Mucosa of descending colon (tissue), 3 donors: ENCODE results near the gene TSEN2. TPM values are rescaled to one million over a fixed set of nuclear protein-coding genes. Genes with fewer than 3 reads are reported as not detected.

Source experiments
- ATAC-seq: fragments of 200-7000 bp; cut with Tn5 transposase; one replicate; pipeline ENCODE4 v1.9.1; 2020; ENCODE audit warnings: mild to moderate bottlenecking, moderate library complexity
- DNase-seq, 3 donors: peaks; one replicate each; pipeline ENCODE4 v3.0.0-alpha.2; 2020
- H3K36me3 ChIP-seq: fragments of 200-600 bp; one replicate; pipeline ENCODE4 v1.8.0; 2021; ENCODE audit warnings: low read depth, mild to moderate bottlenecking
- H3K4me1 ChIP-seq: fragments of 200-600 bp; one replicate; pipeline ENCODE4 v1.8.0; 2021; ENCODE audit warnings: low read depth, mild to moderate bottlenecking
- H3K4me3 ChIP-seq: fragments of 200-600 bp; one replicate; pipeline ENCODE4 v1.8.0; 2021; ENCODE audit warnings: mild to moderate bottlenecking
- H3K9me3 ChIP-seq: fragments of 200-600 bp; one replicate; pipeline ENCODE4 v1.8.0; 2021; ENCODE audit warnings: mild to moderate bottlenecking
- CTCF ChIP-seq: fragments of 200-600 bp; IDR thresholded peaks from one replicate; pipeline ENCODE4 v1.8.0; 2022; ENCODE audit warnings: antibody characterized with exemption, mild to moderate bottlenecking
- intact Hi-C, 2 donors: fragments of 100-400 bp; cut with DNase I in 1 of 2; cut with micrococcal nuclease in 1 of 2; formaldehyde crosslinking; loops; one replicate each; pipeline versions ENCODE4 v1.11.0 to v1.11.1; 2022; cut with DNase I, micrococcal nuclease
- total RNA-seq, 3 donors: library from RNA; stranded (reverse); fragmentation: NEBNext Ultra II Directional in 2 of 3; extraction: Animal tissue kit (Norgen Biotek cat#: 25700) in 2 of 3; gene quantifications; one replicate each; pipeline versions ENCODE4 v1.2.1 to v1.2.4, GENCODE V29; 2021 to 2023
- donor health status: DM: no; HTN: no; CAD: no; lungs with moderate emphysema.
- donor health status: DM: no; HTN: no; CAD: no.
- donor health status: DM: no; HTN: yes; CAD: no.

TSEN2 gene
- total RNA-seq, 3 donors from 2014 or later: 18.2 to 29.7 (median 28.8) TPM

GRCh38 chr3:12496453-12496761 lies 12.1 kb downstream of the TSEN2 start:
- ATAC-seq (no peak), DNase-seq (no peak)
- Histone ChIP-seq H3K36me3 (no peaks in the 10 kb centered on the region), H3K4me1 (no peaks in the 10 kb centered on the region), H3K4me3 (no peak overlapping the region), H3K9me3 (no peaks in the 10 kb centered on the region)
- TF ChIP-seq CTCF: no peak
- intact Hi-C loops: no loop called here

DNA sequence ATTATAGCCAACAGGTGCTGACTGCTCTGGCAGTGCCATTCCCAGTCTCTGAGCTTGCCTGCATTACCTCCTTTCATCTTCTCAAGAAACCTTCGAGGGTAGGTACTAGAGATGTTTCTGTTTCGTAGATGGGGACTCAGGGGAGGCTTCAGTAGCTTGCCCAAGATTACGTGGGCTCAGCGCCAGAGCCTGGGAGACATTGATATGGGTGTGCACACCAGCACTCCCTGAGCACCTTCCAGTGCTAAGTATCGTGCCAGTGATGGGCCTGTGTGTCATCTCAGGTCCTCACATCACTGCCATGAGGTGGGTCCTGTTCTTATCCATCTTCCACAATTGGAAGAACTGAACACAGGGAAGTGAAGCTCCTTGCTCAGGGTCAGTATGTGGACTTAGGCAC lies 15.2 kb downstream of the TSEN2 start:
- no peak for DNase-seq
- ATAC-seq: no peak
- no peaks in the 10 kb centered on the region for H3K9me3 ChIP-seq
- H3K4me3 ChIP-seq: no peak overlapping the region
- peaks cover 4% of the 10 kb centered on the region for H3K36me3 ChIP-seq
- no peak for TF ChIP-seq CTCF
- no peaks in the 10 kb centered on the region for H3K4me1 ChIP-seq
- intact Hi-C loops: no loop called here

DNA sequence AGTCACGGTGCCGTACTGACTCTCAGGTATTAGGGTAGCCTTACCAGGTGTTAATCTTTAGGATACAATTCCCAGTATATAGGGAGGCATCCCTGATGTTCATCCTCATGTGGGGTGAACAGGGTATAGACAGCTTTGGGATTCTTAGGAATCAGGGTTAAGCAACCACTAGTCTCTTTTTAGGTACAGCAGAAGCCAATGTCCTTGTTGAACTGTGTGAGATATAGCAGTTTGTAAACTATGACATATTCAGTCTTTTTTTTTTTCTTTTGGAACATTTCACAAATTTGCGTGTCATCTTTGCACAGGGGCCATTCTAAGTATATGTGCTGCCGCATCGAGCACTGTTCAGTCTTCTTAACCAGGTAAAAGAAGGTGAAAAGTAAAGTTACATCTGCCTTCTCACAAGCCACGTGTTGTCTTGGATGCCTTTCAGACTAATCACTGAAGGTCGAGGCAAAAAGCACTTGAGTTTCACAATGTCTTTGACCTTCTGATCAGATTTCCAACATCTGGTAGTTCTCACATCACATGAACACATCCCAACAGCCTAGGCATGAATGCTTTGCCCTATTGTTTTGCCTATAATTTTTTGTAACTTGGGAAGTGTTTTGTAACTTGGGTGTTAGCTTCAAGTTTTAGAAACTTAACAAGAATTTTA lies 17.2 kb downstream of the TSEN2 start:
- no peak for TF ChIP-seq CTCF
- intact Hi-C loops: no loop called here
- H3K9me3 ChIP-seq: no peaks in the 10 kb centered on the region
- H3K4me3 ChIP-seq: no peak overlapping the region
- no peak for DNase-seq
- no peaks in the 10 kb centered on the region for H3K4me1 ChIP-seq
- peaks cover 4% of the 10 kb centered on the region for H3K36me3 ChIP-seq
- no peak for ATAC-seq

- H3K4me1 ChIP-seq: no peaks in the 10 kb centered on the region
- no peaks in the 10 kb centered on the region for H3K9me3 ChIP-seq
- no peak for TF ChIP-seq CTCF
- DNase-seq (no peak), ATAC-seq (peak; percentile 34)
- no peak overlapping the region for H3K4me3 ChIP-seq
- peaks cover 4% of the 10 kb centered on the region for H3K36me3 ChIP-seq
- intact Hi-C loops: no loop called here
These were observed 19.1 kb downstream of the TSEN2 start for GRCh38 chr3:12503126-12503957.

DNA sequence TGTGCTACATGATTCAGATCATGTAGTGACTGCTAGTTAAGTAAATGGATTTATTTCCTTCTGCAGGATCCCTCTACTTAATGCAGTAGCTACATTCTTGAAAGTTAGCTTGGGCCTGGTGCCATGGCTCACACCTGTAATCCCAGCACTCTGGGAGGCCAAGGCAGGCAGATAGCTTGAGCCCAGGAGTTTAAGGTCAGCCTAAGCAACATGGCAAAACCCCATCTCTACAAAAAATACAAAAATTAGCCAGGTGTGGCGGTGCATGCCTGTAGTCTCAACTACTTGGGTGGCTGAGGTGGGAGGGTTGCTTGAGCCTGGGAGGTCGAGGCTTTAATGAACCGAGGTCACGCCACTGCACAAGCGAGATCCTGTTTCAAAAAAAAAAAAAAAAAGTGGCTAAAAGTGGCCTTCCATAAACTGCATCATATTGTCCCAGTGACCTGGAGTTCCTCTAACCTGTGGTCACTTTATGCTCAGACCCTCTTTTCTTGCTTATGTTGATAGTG lies 22.0 kb downstream of the TSEN2 start:
- Histone ChIP-seq H3K4me1 (no peaks in the 10 kb centered on the region), H3K36me3 (peaks cover 4% of the 10 kb centered on the region), H3K4me3 (no peak overlapping the region), H3K9me3 (no peaks in the 10 kb centered on the region)
- DNase-seq (no peak), ATAC-seq (no peak)
- TF ChIP-seq CTCF: no peak
- intact Hi-C loops: no loop called here
